H1 (cell line): ENCODE results near the gene LDAH.

Experiments
- CEBPB ChIP-seq: IDR thresholded peaks from 2 replicates; pipeline ENCODE4 v1.6.1; 2012; ENCODE audit warnings: low read depth, low read length
- CREB1 ChIP-seq: IDR thresholded peaks from 2 replicates; pipeline ENCODE4 v1.6.1; 2012; ENCODE audit warnings: inconsistent platforms
- CTCF ChIP-seq, 3 experiments: IDR thresholded peaks; 1 replicate in 2 of 3; 2 replicates in 1 of 3; pipeline versions ENCODE4 v1.5.1 to v1.6.1; 2011; ENCODE audit warnings: low read length in 3 of 3, mild to moderate bottlenecking in 3 of 3, inconsistent platforms in 2 of 3, low read depth in 1 of 3, moderate library complexity in 1 of 3; ENCODE audit not compliant: insufficient read depth in 1 of 3; ENCODE audit errors: control extremely low read depth in 1 of 3
- POLR2A ChIP-seq, 2 experiments: IDR thresholded peaks; 1 replicate in 1 of 2; 2 replicates in 1 of 2; pipeline ENCODE4 v1.6.1; 2011; ENCODE audit warnings: low read depth in 2 of 2, low read length in 2 of 2, mild to moderate bottlenecking in 2 of 2; ENCODE audit errors: control extremely low read depth in 1 of 2
- RAD21 ChIP-seq, 2 experiments: IDR thresholded peaks in 1 of 2; conservative IDR thresholded peaks in 1 of 2; 2 replicates each; pipeline ENCODE4 v1.6.1; 2011; ENCODE audit warnings: low read depth in 2 of 2, low read length in 2 of 2, improper control_type of control experiment in 1 of 2, inconsistent platforms in 1 of 2, mild to moderate bottlenecking in 1 of 2, moderate library complexity in 1 of 2
- RFX5 ChIP-seq: IDR thresholded peaks from 2 replicates; pipeline ENCODE4 v1.6.1; 2011; ENCODE audit warnings: low read depth, low read length, improper control_type of control experiment, borderline replicate concordance
- SUZ12 ChIP-seq: fragments of 200-600 bp; sonication (generic); IDR thresholded peaks from 2 replicates; pipeline ENCODE4 v1.6.1; 2012; ENCODE audit warnings: mild to moderate bottlenecking, inconsistent platforms, low read length, moderate library complexity, mixed read lengths
- USF2 ChIP-seq: IDR thresholded peaks from 2 replicates; pipeline ENCODE4 v1.6.1; 2011; ENCODE audit warnings: low read length, improper control_type of control experiment
- YY1 ChIP-seq: IDR thresholded peaks from 2 replicates; pipeline ENCODE4 v1.6.1; 2011; ENCODE audit warnings: low read depth, mild to moderate bottlenecking, low read length
- ZNF274 ChIP-seq: IDR thresholded peaks from 2 replicates; pipeline ENCODE4 v1.7.0; 2012; ENCODE audit warnings: low read length, borderline replicate concordance; ENCODE audit errors: extremely low read depth

GRCh38 chr2:20645761-20646160 is 177.1 kb downstream of the LDAH start:
- TF ChIP-seq CTCF (IDR thresholded peaks at IDR 0.05; ENCODE audit: control extremely low read depth in 1 of 3, insufficient read depth in 1 of 3, low read depth in 1 of 3, low read length in 3 of 3) = no peak
- TF ChIP-seq RAD21 (IDR thresholded peaks at IDR 0.05 in 1 of 2, conservative IDR thresholded peaks at IDR 0.05 in 1 of 2; ENCODE audit: low read depth in 2 of 2, low read length in 2 of 2) = no peak
- TF ChIP-seq POLR2A (IDR thresholded peaks at IDR 0.05; ENCODE audit: control extremely low read depth in 1 of 2, low read depth in 2 of 2, low read length in 2 of 2) = no peak
- no peak for TF ChIP-seq YY1
- TF ChIP-seq CREB1 = no peak
- no peak for TF ChIP-seq ZNF274
- TF ChIP-seq CEBPB = no peak
- no peak for TF ChIP-seq RFX5
- no peak for TF ChIP-seq USF2
- no peak for TF ChIP-seq SUZ12
